KG1 (cell line): ENCODE measurements around the gene ADGRG3.

Experiments used
- DNase-seq: peaks from one replicate; lab custom pipeline; 2025; lab: John Stamatoyannopoulos, UW

ADGRG3 gene

GRCh38 chr16:57736419-57737351, 68.6 kb downstream of the ADGRG3 start:
- DNase-seq: no peak

- no peak for DNase-seq
Observed at GRCh38 chr16:57738844-57739243, 70.7 kb downstream of the ADGRG3 start.
